Loucy (cell line): ENCODE measurements around the gene COL13A1.

ENCODE experiments used
- H2AFZ ChIP-seq: fragments of 200-600 bp; sonication (generic); 2 replicates; pipeline ENCODE4 v1.6.0; 2016; ENCODE audit warnings: antibody characterized with exemption, mild to moderate bottlenecking, low read length, moderate library complexity
- H3F3A ChIP-seq: fragments of 200-600 bp; 2 replicates; pipeline ENCODE4 v1.6.0; 2016; ENCODE audit warnings: antibody characterized with exemption, low read depth, mild to moderate bottlenecking
- H3K27me3 ChIP-seq: fragments of 200-600 bp; sonication (generic); 2 replicates; pipeline ENCODE4 v1.6.1; 2014; ENCODE audit warnings: low read length, mild to moderate bottlenecking; ENCODE audit not compliant: insufficient read depth, poor library complexity, severe bottlenecking
- H3K36me3 ChIP-seq: fragments of 200-600 bp; sonication (generic); 2 replicates; pipeline ENCODE4 v1.6.1; 2016; ENCODE audit warnings: low read length; ENCODE audit not compliant: insufficient read depth
- H3K4me1 ChIP-seq: fragments of 200-600 bp; sonication (generic); 2 replicates; pipeline ENCODE4 v1.5.1; 2014; ENCODE audit warnings: low read length, mild to moderate bottlenecking; ENCODE audit not compliant: insufficient read depth, poor library complexity, severe bottlenecking
- H3K4me2 ChIP-seq: fragments of 200-600 bp; sonication (generic); 2 replicates; pipeline ENCODE4 v1.6.0; 2014; ENCODE audit warnings: antibody characterized with exemption, low read length, low read depth, mild to moderate bottlenecking; ENCODE audit not compliant: poor library complexity, severe bottlenecking
- H3K4me3 ChIP-seq: fragments of 200-600 bp; sonication (generic); 2 replicates; pipeline ENCODE4 v1.5.1; 2014; ENCODE audit warnings: low read length, mild to moderate bottlenecking, mixed read lengths; ENCODE audit not compliant: poor library complexity, severe bottlenecking
- H3K79me2 ChIP-seq: fragments of 200-600 bp; sonication (generic); 2 replicates; pipeline ENCODE4 v1.6.1; 2014; ENCODE audit warnings: low read length; ENCODE audit not compliant: insufficient read depth
- H3K9ac ChIP-seq: fragments of 200-600 bp; sonication (generic); 2 replicates; pipeline ENCODE4 v1.6.0; 2014; ENCODE audit warnings: mild to moderate bottlenecking, low read depth, low read length, moderate library complexity; ENCODE audit not compliant: poor library complexity, severe bottlenecking
- H3K9me2 ChIP-seq: fragments of 200-600 bp; sonication (generic); replicated peaks from 2 replicates; pipeline ENCODE4 v1.6.1; 2016; ENCODE audit warnings: low read depth, low read length, mixed read lengths
- H3K9me3 ChIP-seq: fragments of 200-600 bp; sonication (generic); 2 replicates; pipeline ENCODE4 v1.6.1; 2014; ENCODE audit warnings: mild to moderate bottlenecking, antibody characterized with exemption, low read length, low read depth; ENCODE audit not compliant: insufficient read depth
- H4K20me1 ChIP-seq: fragments of 200-600 bp; sonication (generic); 2 replicates; pipeline ENCODE4 v1.6.0; 2014; ENCODE audit warnings: antibody characterized with exemption, low read length, mild to moderate bottlenecking; ENCODE audit not compliant: insufficient read depth, poor library complexity, severe bottlenecking
- CTCF ChIP-seq: fragments of 200-600 bp; sonication (generic); conservative IDR thresholded peaks from 2 replicates; pipeline ENCODE4 v1.5.1; 2014; ENCODE audit warnings: mild to moderate bottlenecking, antibody characterized with exemption, low read length
- EZH2phosphoT487 ChIP-seq: fragments of 200-600 bp; IDR thresholded peaks from 2 replicates; pipeline ENCODE4 v1.6.1; 2018; ENCODE audit warnings: antibody characterized with exemption, mild to moderate bottlenecking, moderate library complexity, borderline replicate concordance

The COL13A1 gene

DNA sequence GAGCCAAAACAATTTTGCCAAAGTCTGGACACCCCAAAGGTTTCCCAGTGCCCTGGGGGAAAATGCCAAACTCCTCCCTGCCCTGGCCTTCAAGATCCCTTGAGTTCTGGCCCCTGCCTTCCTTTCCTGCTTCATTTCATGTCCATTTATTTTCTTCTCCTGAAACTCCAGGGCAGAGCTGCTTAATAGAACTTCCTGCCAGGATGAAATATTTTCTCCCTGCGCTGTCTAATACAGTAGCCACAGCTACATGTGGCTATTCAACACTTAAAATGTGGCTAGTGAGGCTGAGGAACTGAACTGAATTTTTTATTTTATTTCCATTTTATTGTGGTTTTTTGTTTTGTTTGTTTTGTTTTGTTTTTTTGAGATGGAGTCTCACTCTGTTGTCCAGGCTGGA lies 49.6 kb downstream of the COL13A1 start:
- no peak overlapping the region for H3K9ac ChIP-seq
- no peaks in the 10 kb centered on the region for H3K79me2 ChIP-seq
- peaks cover 7% of the 10 kb centered on the region for H3K4me1 ChIP-seq

GRCh38 chr10:69853064-69853463 lies 51.4 kb downstream of the COL13A1 start:
- H4K20me1 ChIP-seq: no peaks in the 10 kb centered on the region
- H2AFZ ChIP-seq: no peak overlapping the region

More for the DNA sequence above, 49.6 kb downstream of the COL13A1 start:
- H3K27me3 ChIP-seq: no peaks in the 10 kb centered on the region
- no peak overlapping the region for H2AFZ ChIP-seq
- no peak overlapping the region for H3K4me3 ChIP-seq
- no peaks in the 10 kb centered on the region for H4K20me1 ChIP-seq
- TF ChIP-seq CTCF (no peak), EZH2phosphoT487 (no peak)
- H3K4me2 ChIP-seq: no peak overlapping the region
- no peaks in the 10 kb centered on the region for H3K9me3 ChIP-seq
- no peaks in the 10 kb centered on the region for H3K36me3 ChIP-seq
- H3F3A ChIP-seq: no peaks in the 10 kb centered on the region
- H3K9me2 ChIP-seq: no peaks in the 10 kb centered on the region

GRCh38 chr10:69854511-69855345 lies 53.0 kb downstream of the COL13A1 start:
- Histone ChIP-seq H3K9ac (no peak overlapping the region), H3K4me2 (no peak overlapping the region), H3K4me1 (peaks cover 10% of the 10 kb centered on the region), H2AFZ (no peak overlapping the region), H3K79me2 (no peaks in the 10 kb centered on the region), H3K9me3 (no peaks in the 10 kb centered on the region), H3K36me3 (no peaks in the 10 kb centered on the region), H3K27me3 (no peaks in the 10 kb centered on the region), H3K4me3 (no peak overlapping the region), H4K20me1 (no peaks in the 10 kb centered on the region), H3F3A (no peaks in the 10 kb centered on the region), H3K9me2 (no peaks in the 10 kb centered on the region)
- no peak for TF ChIP-seq CTCF
- TF ChIP-seq EZH2phosphoT487: no peak

More at GRCh38 chr10:69853064-69853463, 51.4 kb downstream of the COL13A1 start:
- Histone ChIP-seq H3K4me2 (no peak overlapping the region), H3K9me2 (no peaks in the 10 kb centered on the region), H3F3A (no peaks in the 10 kb centered on the region), H3K4me3 (no peak overlapping the region), H3K9ac (no peak overlapping the region), H3K27me3 (no peaks in the 10 kb centered on the region), H3K79me2 (no peaks in the 10 kb centered on the region), H3K4me1 (peaks cover 10% of the 10 kb centered on the region), H3K36me3 (no peaks in the 10 kb centered on the region), H3K9me3 (no peaks in the 10 kb centered on the region)
- no peak for TF ChIP-seq CTCF
- no peak for TF ChIP-seq EZH2phosphoT487
